HG03460 (cell line): Measurements from ENCODE around the gene ZNF566.
"Not testable (repeated sequence)": the region's sequence is repeated elsewhere in the genome, so short reads cannot be mapped to it uniquely, and the experiment has no call there.

ENCODE experiments used
- ATAC-seq: cut with Tn5 transposase; IDR thresholded peaks from one replicate; pipeline ENCODE4 v1.9.1; 2021; ENCODE audit not compliant: unreplicated experiment

Gene ZNF566

GRCh38 chr19:36489118-36489919 lies at the start of gene ZNF566:
ZNF566 (minus strand) TSS chr19:36489561; CDS start chr19:36476557, 13,004 bp downstream.
- ATAC-seq, result peak; percentile 92

DNA sequence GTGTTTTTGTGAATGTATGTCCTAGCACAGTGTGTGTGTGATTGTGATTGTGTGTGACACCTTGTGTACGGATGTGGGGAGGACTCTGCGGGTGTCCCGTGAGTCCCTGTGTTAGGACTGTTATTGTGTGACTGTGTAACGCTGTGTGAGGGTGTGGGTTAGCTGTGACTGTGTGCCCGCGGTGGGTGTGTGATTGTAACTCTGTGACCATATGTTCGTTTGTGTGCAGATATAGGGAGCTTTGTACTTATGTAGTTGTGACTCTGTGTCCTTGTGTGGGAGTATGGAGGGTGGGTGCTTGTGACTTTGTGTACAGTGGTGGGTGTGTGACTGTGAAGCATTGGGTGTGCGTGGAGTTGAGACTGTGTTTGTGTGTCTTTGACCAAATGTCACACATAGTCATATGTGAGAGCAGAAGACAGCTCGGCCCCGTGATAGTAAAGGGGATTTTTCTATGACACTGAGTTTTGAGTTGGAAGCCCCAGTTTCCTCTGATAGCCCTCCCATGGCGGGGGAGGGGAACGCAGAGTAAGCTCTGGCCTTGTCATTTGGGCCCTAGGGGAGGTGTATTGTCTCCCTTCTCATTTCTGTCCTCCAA lies 39.7 kb upstream of the ZNF566 start:
- no peak for ATAC-seq

GRCh38 chr19:36528194-36528920 lies 39.0 kb upstream of the ZNF566 start, which contains the start of gene ZNF260:
ZNF260 (minus strand) TSS chr19:36528271; CDS start chr19:36515238, 13,033 bp downstream.
- ATAC-seq, result peak; percentile 86

- no peak for ATAC-seq
These were observed 38.5 kb upstream of the ZNF566 start for GRCh38 chr19:36527873-36528193.

GRCh38 chr19:36527341-36527740 lies 38.0 kb upstream of the ZNF566 start:
- no peak for ATAC-seq

DNA sequence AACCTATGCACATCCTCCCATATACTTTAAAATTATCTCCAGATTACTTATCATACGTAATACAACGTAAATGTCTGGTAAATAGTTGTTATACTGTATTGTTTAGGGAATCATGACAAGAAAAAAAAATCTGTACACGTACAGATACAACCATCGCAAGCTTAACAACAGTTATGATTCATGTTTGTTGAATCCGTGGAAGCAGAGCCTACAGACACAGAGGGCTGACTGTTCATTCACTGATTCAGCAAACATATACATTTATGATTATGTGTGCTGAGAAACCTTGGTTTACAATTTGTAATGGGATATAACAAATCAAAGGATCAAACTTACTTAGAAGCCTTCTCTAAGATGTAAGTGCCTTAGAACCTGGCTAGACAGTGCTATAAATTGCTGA lies 37.2 kb upstream of the ZNF566 start:
- ATAC-seq, result no peak

GRCh38 chr19:36524617-36525016 lies 35.3 kb upstream of the ZNF566 start:
- no peak for ATAC-seq

DNA sequence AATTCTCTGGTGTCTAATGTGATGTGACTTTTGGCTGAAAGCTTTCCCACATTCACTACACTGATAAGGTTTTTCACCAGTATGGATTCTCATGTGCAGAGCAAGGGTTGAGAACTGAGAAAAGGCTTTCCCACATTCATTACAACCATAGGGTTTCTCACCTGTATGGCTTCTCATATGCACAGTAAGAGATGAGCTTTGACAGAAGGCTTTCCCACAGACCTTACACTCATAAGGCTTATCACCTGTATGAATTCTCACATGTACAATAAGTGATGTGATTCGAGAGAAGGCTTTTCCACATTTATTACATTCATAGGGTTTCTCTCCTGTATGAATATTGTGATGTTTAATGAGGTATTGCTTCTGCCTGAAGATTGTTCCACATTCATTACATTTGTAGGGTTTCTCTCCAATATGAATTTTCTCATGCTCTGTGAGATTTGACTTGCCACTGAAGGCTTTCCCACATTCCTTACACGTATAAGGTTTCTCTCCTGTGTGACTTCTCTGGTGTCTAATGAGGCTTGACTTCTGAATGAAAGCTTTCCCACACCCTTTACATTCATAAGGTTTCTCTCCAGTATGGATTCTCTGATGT lies 24.8 kb upstream of the ZNF566 start:
- no peak for ATAC-seq

DNA sequence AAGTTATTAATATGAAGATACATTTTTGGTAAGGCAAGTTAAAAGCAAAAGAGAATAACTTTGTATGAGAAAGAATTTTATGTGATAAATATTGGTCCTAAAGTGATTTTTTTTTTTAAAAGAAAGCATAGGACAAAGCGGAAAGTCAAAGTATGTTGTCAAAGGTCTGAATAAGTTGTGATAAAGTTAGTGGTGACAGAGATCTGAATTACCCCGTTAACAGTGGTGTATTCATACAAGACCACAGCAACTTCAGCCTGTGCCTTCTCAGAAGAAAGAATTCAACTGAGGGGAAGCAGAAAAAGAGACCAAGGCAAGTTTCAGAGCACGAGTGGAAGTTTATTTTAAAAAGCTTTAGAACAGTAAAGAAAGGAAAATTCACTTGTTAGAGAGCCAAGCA lies 19.0 kb upstream of the ZNF566 start:
- no peak for ATAC-seq

GRCh38 chr19:36501973-36502372 lies 12.6 kb upstream of the ZNF566 start:
- ATAC-seq, result no peak

DNA sequence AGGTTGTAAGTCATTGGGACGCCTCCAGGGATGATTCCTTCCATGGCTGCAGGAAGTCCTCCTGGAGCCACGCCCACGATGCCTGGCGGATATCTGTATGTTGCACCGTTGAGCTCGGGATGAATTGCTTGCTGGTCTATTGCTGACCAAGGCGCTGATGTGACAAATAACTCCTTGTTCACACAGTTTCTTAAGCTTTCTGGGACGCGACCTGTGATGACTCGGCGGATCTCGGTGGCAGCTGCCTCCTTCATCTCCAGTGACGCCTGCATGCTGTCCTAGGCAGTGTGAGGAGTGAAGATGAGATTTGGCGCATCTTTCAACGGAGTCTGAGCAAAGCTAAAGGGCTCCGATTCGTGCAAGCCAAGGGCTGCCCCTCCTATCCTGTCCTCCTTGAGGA lies 7.6 kb upstream of the ZNF566 start:
- no peak for ATAC-seq

- not testable (repeated sequence) for ATAC-seq
These were observed 3.5 kb upstream of the ZNF566 start for GRCh38 chr19:36492689-36493453.

DNA sequence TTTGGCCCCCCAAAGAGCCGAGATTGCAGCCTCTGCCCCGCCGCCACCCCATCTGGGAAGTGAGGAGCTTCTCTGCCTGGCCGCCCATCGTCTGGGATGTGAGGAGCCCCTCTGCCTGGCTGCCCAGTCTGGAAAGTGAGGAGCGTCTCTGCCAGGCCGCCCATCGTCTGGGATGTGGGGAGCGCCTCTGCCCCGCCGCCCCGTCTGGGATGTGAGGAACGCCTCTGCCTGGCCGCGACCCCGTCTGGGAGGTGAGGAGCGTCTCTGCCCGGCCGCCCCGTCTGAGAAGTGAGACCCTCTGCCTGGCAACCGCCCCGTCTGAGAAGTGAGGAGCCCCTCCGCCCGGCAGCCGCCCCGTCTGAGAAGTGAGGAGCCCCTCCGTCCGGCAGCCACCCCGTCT lies 1.5 kb upstream of the ZNF566 start:
- not testable (repeated sequence) for ATAC-seq

- peak; percentile 33 for ATAC-seq
These were observed 607 bp upstream of the ZNF566 start for GRCh38 chr19:36489920-36490415.

DNA sequence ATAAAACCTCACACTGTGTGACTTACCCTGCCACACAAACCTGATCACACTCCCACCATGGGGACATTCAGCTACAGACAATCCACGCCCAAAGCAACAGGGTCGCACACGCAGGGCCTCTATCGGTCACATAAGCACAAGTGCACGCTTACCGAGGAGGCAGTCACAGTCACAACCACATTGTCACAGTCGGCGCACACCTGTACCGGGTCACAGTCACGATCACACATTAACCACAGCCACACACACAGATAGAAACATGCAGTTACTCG lies 579 bp downstream of the ZNF566 start:
- ATAC-seq, result peak; percentile 26

DNA sequence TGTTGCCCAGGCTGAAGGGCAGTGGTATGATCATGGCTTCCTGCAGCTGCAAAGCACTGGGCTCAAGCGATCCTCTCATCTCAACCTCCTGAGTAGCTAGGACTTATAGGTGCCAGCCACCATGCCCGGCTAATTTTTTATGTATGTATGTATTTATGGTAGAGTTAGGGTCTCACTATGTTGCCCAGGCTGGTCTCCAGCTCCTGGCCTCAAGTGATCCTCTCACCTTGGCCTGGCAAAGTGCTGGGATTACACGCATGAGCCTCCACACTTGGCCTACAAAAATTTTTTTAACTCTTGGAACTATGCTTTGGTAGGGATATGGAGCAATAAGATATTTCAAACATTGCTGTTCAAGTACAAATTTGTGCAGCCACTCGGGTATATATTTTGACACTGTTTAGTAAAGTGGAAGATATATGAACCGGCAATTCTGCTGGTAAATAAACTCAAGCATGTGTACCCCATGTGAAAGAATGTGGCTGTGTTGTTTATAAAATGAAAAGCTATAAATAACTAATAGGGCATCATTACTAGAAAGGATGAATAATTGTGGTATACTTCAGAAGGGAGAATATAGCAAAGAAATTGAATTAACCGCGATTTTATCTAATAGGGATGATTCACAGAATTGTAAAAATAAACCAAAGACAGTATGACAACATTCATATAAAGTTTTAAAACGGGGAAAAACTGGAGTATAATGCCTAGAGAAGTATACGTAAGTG lies 1.1 kb downstream of the ZNF566 start:
- no peak for ATAC-seq

DNA sequence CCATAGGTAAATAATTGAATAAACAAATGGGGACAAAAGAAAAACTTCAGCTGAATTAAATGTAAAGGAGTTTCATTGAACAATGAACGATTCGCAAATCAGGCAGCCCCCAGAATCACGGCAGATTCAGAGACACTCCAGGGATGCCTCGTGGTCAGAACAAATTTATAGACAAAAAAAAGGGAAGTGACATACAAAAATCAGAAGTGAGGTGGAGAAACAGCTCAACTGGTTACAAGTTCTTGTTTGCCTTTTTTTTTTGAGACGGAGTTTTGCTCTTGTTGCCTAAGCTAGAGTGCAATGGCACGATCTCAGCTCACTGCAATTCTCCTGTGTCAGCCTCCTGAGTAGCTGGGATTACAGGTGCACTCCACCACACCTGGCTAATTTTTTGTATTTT lies 5.7 kb downstream of the ZNF566 start:
- no peak for ATAC-seq

DNA sequence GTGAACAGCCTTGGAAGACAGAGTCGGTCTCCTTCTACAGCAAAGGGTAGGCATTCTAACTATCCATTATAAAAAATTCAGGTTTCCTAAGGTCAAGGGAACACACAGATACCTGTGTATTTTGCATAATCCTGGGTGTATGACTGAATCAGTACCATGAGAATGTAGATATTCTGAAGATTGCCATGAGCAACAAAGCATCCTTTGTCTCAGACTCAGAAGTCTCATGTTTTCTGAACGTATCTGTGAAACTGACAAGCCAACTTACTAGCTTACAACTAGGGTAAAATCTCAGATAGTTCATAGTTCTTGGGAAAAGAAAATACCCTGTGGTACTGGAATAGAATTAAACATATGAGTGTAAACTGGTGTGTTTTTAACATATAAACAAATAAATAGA lies 6.5 kb downstream of the ZNF566 start:
- ATAC-seq, result no peak

DNA sequence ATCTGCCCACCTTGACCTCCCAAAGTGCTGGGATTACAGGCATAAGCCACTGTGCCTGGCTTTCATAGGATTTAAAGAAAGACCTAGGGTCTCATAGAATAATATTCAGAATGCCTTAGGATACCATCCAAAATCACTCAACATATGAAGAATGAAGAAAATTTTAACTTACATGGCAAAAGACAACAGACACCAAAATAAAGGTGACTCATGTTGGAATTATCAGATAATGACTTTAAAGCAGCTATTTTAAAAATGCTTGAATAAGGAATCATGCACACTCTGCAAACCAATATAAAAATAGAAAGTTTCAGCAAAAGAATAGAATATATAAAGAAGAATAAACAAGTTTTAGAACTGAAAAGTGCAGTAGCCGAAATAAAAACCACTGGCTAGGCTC lies 29.3 kb downstream of the ZNF566 start:
- no peak for ATAC-seq

DNA sequence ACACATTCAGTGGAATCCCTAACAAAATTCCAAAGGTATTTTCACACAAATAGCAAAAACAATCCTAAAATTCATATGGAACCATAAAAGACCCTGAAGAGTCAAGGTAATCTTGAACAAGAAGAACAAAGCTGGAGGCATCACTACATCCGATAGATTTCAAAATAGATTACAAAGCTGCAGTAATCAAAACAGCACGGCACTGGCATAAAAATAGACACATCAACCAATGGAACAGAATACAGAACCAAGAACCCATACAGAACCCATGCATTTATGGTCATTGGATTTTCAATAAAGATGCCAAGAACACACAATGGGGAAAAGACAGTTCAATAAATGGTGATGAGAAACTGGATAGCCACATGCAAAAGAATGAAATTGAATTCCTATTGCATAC lies 32.5 kb downstream of the ZNF566 start:
- no peak for ATAC-seq
